HG02938 (cell line): ENCODE results near the gene KIAA1614.

Source experiments
- ATAC-seq: cut with Tn5 transposase; IDR thresholded peaks from one replicate; pipeline ENCODE4 v1.9.1; 2021; ENCODE audit warnings: mild to moderate bottlenecking, moderate library complexity; ENCODE audit not compliant: unreplicated experiment

Gene KIAA1614

DNA sequence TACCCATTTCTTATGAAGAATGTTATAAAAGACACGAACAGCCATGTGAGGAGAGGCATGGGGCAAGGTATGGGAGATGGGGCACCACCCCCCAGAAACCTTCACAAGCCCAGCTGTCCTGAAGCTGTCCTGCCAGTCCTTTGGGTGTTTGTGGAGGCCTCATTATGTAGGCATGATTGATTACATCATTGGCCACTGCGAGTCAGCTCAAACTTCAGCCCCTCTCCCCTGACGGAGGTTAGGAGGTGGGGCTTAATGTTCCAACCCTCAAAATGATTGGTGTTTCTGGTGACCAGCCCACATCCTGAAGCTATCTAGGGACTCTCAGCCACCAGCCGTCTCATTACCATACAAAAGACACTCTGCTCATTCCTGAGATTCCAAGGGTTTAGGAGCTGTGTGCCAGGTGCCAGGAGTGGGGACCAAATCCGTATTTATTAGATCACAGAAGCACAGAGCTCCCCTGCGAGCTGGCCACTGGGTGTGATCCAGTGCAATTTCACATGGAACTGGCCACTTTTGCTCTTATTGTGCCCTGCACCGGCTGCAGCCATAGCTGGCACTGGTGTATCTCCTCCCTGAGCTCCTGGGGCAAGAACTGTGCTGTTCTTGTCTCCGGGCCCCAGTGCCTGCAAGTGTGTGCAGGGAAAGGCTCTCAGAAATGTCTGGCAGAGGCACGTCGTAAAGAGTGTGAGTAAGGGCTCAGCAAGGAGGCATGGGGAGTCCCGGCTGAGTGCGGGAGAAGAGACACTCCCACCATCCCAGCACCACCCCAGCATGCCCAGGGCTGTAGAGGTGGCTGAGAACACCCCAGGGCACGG, 10.5 kb downstream of the KIAA1614 start:
- ATAC-seq, result no peak

DNA sequence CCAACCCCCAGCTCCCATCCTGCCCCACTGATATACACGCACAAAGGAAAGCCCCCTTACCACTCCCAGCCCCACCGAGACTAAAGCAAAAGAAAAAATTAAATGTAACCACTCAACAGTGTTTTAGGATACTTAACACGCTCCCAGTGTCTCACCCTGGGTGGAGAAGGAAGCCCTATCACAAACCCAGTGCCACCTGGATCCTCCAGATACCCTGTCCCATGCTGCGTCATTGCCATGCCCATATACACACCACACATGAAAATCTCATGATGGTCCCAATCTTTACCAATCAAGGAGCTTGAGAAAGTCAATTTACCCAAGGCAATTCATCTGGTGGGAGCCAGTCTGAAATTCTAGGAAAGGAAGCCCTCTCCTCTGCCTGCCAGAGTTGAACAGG, 11.2 kb downstream of the KIAA1614 start:
- ATAC-seq, result no peak

DNA sequence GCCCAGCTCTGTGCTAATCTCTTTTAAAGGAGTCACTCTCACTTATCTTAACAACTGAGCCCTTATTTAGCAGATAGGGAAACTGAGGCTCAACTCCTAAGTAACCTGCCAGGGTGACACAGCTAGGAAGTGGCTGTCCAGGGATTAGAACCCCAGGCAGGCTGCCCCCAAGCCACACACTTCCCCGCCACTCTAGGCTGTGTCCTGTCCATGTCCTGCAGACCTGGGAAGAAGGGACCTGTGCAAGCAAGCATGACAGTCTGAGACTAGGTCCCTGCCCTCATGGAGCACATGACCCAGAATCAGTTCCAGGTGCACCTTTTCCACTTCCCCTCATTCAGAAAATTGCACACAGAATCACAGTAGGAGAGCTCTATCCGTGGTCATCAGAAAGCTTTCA, 12.2 kb downstream of the KIAA1614 start:
- no peak for ATAC-seq

DNA sequence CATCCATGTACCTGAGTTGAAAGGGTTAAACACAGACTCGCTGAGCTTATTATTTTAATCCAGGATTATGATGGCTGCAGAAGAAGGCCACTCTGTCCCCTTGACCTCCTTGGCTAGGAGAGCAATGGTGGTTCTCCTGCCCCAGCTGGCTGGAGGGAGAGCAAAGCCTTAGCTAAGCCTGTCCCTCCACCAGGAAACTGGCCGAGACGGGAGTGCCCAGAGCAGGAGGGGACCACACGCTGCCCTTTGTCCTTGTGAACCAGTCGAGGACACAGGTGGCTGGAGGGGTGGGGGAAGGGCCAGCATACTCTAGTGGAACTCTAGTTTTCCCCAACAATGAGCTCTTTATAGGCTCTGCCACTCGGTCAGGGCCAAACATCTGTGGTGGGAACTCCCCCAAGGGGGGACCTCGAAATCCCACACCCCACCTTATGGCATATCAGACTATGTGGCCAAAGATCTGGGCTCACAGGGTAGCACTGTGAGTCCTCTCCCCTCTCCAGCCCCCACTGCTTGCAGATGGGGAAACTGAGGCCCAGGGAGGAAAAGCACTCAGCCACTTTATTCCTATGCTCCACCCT, 12.9 kb downstream of the KIAA1614 start:
- no peak for ATAC-seq

DNA sequence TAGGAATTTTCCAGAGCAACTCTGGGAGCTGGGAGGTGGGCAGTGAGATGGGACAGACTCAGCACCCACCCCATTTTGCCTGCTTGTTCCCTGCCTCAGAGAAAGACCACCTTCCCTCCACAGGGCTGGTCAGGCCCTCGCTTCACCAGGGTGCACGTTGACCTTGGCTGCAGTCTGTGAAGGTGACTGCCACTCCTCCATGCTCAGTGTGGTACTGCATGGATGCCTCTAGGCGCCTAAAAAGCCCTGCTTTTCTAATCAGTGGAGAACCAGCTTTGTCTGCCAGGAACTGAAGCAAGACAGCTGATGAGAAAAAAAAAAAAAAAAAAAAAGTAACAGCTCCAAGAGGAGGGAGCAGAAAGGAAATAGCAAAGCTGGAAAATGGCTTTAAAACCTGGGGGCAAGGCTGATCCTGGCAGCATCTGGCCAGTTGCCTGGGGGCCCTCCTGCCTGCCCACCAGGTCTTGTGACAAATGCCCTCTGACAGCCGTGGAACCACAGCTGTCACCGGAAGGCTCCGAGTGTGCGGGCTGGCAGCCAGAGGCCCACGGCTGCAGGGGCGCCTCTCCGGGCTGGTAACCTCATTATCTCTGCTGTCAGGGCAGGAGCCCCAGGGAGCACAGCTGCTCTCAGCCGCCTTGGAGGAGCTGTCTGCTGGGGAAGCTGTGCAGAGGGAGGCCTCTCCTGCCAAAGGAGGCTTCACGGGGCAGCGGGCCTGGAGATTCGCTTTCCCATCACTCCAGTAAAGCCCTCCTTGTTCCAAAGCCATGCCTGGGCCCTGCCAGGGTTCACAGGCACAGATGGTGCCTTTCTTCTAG, 13.7 kb downstream of the KIAA1614 start:
- no peak for ATAC-seq

- no peak for ATAC-seq
Measured at GRCh38 chr1:180927348-180927747, 14.7 kb downstream of the KIAA1614 start.

DNA sequence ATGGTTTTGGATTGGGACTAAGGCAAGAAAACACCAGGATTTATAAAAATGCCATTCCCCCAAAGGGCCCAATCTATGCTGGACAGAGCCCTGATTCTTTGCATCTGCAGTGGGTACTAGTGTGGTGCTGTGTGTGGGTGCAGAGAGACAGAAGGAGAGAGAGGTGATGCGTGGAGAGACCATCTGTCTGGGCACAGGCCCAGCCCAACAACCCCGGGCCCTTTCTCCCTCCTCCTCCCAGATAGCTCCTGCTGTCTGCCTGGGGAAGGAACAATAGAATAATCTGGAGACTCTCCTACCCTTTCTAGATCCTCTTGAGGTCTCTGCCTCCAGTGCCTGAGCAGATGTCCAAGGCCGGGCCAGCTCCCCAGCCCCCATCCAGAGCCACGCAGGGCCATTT, 15.1 kb downstream of the KIAA1614 start:
- no peak for ATAC-seq

- ATAC-seq, result no peak
Measured at GRCh38 chr1:180928331-180929230, 15.9 kb downstream of the KIAA1614 start.

DNA sequence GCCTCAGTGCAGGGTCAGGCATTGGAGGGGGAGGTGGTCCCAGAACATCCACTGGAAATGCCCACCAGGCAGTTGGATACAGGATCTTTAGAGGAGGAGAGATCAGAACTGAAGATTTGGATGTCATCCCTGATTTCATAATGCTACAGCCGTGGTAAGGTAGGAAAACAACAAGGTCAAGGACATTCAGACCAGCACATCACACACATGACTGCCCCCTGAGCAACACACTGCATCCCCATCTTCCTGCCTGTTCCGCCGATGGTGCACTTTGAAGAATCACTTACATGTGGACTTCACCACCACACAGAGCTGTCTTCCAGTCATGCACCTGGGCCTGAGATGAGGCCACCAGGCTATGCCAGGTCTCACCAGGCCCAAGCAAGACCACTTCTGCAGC, 16.7 kb downstream of the KIAA1614 start:
- no peak for ATAC-seq

GRCh38 chr1:180930687-180931086, 18.0 kb downstream of the KIAA1614 start:
- no peak for ATAC-seq

- no peak for ATAC-seq
Measured at GRCh38 chr1:180931529-180931928, 18.8 kb downstream of the KIAA1614 start.

DNA sequence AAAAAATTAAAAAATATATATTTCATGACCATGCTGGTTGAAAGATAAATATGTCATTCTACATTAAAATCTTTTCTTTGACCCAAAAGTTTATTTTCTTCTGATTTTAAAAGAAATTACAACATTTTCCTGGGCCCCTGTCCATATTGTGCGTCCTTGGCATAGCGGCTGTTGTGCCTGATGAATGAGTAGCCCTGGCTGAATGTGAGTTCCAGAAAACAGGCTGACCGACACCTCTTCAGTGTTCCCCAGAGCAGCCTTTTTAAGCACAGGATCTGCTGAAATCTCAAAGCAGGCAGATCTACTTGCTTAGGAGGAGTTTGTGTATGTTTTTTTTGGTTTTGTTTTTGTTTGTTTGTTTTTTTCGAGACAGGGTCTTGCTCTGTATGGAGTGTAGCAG, 19.7 kb downstream of the KIAA1614 start:
- ATAC-seq, result no peak

GRCh38 chr1:180933141-180933540, 20.4 kb downstream of the KIAA1614 start:
- no peak for ATAC-seq

DNA sequence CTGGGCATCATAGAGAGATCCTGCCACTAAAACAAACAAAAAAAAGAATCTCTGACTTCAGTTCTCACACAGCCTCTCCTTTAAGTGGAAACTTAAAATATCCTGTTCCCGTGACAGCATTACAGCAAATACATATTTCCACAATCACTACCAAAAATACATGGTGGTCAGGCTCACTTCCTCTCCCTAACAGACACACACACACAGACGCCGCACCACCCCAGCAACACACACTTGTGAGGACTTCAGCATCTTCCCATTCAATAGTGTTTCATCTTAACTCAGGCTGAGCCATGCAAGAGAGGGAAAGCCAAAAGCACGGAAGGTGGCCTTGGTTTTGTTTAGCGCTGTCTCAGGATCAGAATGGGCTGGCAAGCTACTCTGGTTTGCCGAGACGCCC, 21.9 kb downstream of the KIAA1614 start:
- no peak for ATAC-seq

DNA sequence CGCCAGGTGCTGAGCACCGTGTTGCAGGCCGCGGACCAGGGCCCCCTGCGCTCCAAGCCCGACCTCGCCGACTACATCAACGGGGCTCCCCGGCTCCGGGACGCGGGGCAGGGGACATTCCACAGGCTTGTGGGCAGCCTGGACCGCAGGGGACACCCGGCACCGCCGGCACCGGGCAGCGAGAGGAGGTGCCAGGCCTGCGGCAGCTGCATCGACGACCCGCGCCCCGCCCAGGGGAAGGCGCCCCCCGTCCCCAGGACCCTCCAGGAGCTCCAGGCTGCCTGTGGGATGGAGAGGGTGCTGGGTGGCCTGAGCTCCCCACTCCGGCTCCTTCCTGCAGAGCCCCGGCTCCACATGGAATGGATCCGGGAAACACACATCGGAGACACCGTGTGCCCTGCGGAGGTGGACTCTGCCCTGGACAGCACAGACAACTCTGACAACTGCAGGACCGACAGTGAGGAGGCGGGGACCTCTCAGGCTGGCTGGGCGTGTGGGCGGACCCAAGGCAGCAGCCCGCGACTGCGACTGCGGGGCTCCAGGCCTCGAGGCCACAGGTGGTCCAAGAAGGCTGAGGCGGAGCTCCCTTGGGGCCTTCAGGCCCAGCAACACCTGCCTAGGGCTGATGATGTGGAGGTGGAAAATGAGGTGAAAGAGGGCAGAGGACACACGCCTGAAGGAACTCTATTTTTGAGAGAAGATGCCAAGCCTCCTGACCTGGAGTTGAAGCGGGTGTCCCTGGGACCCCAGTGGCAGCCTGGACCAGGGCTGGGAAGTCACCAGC, 22.8 kb downstream of the KIAA1614 start:
- no peak for ATAC-seq

- ATAC-seq, result no peak
Measured at GRCh38 chr1:180936110-180937011, 23.7 kb downstream of the KIAA1614 start.

DNA sequence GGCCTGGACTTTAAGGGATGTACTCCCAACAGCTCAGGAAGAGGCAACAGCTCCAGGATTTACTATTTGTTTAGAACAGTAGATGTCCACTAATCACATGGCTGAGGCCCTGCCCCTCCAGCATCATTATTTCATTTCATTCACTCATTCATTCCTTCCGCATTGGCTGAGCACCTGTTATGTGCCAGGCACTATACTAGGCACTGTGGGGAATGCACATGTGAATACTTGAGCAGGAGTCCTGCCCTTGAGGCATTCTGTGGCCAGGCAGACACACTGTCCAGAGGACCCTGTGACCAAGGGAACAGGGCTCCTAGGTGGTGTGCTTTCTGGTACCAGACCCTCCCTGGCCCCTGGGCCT, 24.3 kb downstream of the KIAA1614 start:
- ATAC-seq, result no peak

GRCh38 chr1:180937624-180938225, 25.0 kb downstream of the KIAA1614 start:
- no peak for ATAC-seq
